Heart left ventricle (tissue), 16 donors: ENCODE data around the gene KCNK15. TPM values are rescaled to one million over a fixed set of nuclear protein-coding genes. Genes with fewer than 3 reads are reported as not detected.

Experiments
- ATAC-seq, 4 donors: fragments of 200-7000 bp; cut with Tn5 transposase; one replicate each; pipeline ENCODE4 v1.9.1; 2020 to 2022; ENCODE audit warnings: moderate library complexity in 4 of 4, mild to moderate bottlenecking in 3 of 4, moderate number of reproducible peaks in 1 of 4
- DNase-seq, 5 donors: peaks; one replicate each; pipeline ENCODE4 v3.0.0-alpha.2; 2020
- H3K27ac ChIP-seq, 12 donors: fragments of 200-600 bp; sonication (generic) in 4 of 12; one replicate each; pipeline versions ENCODE4 v1.5.0 to v1.8.0; 2016 to 2022; ENCODE audit warnings: mild to moderate bottlenecking in 2 of 12
- H3K27me3 ChIP-seq, 9 donors: fragments of 200-600 bp; sonication (generic) in 2 of 9; one replicate each; pipeline versions ENCODE4 v1.5.1 to v1.8.0; 2016 to 2022; ENCODE audit warnings: mild to moderate bottlenecking in 3 of 9
- H3K36me3 ChIP-seq, 9 donors: fragments of 200-600 bp; sonication (generic) in 2 of 9; one replicate each; pipeline versions ENCODE4 v1.5.0 to v1.8.0; 2018 to 2022; ENCODE audit warnings: mild to moderate bottlenecking in 2 of 9
- H3K4me1 ChIP-seq, 12 donors: fragments of 200-600 bp; sonication (generic) in 4 of 12; one replicate each; pipeline versions ENCODE4 v1.5.0 to v1.8.0; 2016 to 2022; ENCODE audit warnings: mild to moderate bottlenecking in 3 of 12
- H3K4me3 ChIP-seq, 12 donors: fragments of 200-600 bp; sonication (generic) in 4 of 12; one replicate each; pipeline versions ENCODE4 v1.5.0 to v1.8.0; 2017 to 2022; ENCODE audit warnings: mild to moderate bottlenecking in 9 of 12, moderate library complexity in 4 of 12
- H3K9me3 ChIP-seq, 12 donors: fragments of 200-600 bp; sonication (generic) in 4 of 12; one replicate each; pipeline versions ENCODE4 v1.5.0 to v1.8.0; 2016 to 2022; ENCODE audit warnings: mild to moderate bottlenecking in 1 of 12
- CTCF ChIP-seq, 12 donors: fragments of 200-600 bp; sonication (generic) in 4 of 12; IDR thresholded peaks; one replicate each; pipeline versions ENCODE4 v1.5.0 to v1.8.0; 2018 to 2022; ENCODE audit warnings: antibody characterized with exemption in 12 of 12, mild to moderate bottlenecking in 5 of 12
- POLR2A ChIP-seq, 2 donors: fragments of 450-650 bp; IDR thresholded peaks; one replicate each; pipeline ENCODE4 v1.6.1; 2017; ENCODE audit warnings: antibody characterized with exemption in 2 of 2, mild to moderate bottlenecking in 2 of 2, moderate library complexity in 2 of 2
- WGBS, 4 donors: extraction: QIAGEN DNeasy Blood & Tissue Kit in 2 of 4; methylation state at CpG; one replicate each; pipeline versions ENCODE4 v1.1.5 to v1.1.7; 2013 to 2018; 5-methylcytosine and 5-hydroxymethylcytosine counted together
- intact Hi-C, 10 donors: fragments of 100-400 bp; cut with DNase I; formaldehyde crosslinking; loops; one replicate each; pipeline versions ENCODE4 v1.11.1 to v1.14.2; 2022
- polyA plus RNA-seq, 2 donors: library from polyadenylated mRNA; stranded (reverse); fragments of 200-250 nt; gene quantifications; one replicate each; pipeline ENCODE4 v1.2.3, GENCODE V29; 2013
- total RNA-seq, 9 donors: library from RNA; depleted of rRNA in 2 of 9; stranded (reverse); fragments of >200 nt in 2 of 9; fragmentation: NEBNext Ultra II Directional in 3 of 9; extraction: Animal tissue kit (Norgen Biotek cat#: 25700) in 3 of 9; gene quantifications; one replicate each; pipeline versions ENCODE4 v1.1.0 to v1.2.4, GENCODE V29; 2016 to 2023
- donor health status: ischemic (EF 13 %, LVEDD 7.1; RV severe dilation, severe dysfunction).
- donor health status: healthy with polysubstance abuse.
- donor health status: DM: no; HTN: yes; CAD: no.
- donor health status: DM: no; HTN: no; CAD: no.
- donor health status: ischemic (EF 25% LVEDD 6.9; RV normal size, moderate dysfunction).
- donor health status: ischemic (EF 25% LVEDD 5.7; RV mildly dilated, moderate dysfunction).
- donor health status: healthy.
- donor health status: DM: yes; HTN: yes; CAD: no.
- donor health status: ischemic (EF 35%, LVEDD 5.7; RV mildly dilated, moderate dysfunction).
- donor health status: nonischemic (EF 11% LVEDD 7.7; RV severe dilation, severe dysfunction).
- donor health status: DM: yes; HTN: yes; CAD: no.
- donor health status: PGD.
- donor health status: ischemic (EF 29% LVEDD 5.4; RV normal size, mild dysfunction).
- donor health status: nonischemic (EF 23%, LVEDD 6.1; RV moderate dilation, normal function).

The KCNK15 gene
- total and polyA plus RNA-seq, 11 donors, result 0.12 to 2.2 (median 0.33) TPM

- Histone ChIP-seq H3K27ac (no peak overlapping the region), H3K4me1 (peaks cover 0 to 2% (median 0%) of the 10 kb centered on the region in 12 donors), H3K4me3 (no peak overlapping the region), H3K36me3 (no peaks in the 10 kb centered on the region), H3K9me3 (no peaks in the 10 kb centered on the region), H3K27me3 (peaks cover 0 to 12% (median 0%) of the 10 kb centered on the region in 9 donors)
- DNase-seq, result no peak
- intact Hi-C loops, result no loop called here
- no peak for ATAC-seq
- no peak for TF ChIP-seq POLR2A (IDR thresholded peaks at IDR 0.05)
- peak in 1 of 12 donors; percentile 11 for TF ChIP-seq CTCF (IDR thresholded peaks at IDR 0.05)
- 81 to 89% (median 83%) methylated on average over 8 of the region's 8 CpGs for WGBS, 4 donors
Measured at GRCh38 chr20:44800391-44801046, 54.9 kb downstream of the KCNK15 start.

Other genes starting within 250 kb of the KCNK15 start
- gene SERINC3, start 223.8 kb upstream of the KCNK15 start, total RNA-seq, result 100 to 1,000 TPM in 4 of 9 donors, 10 to 100 TPM in 5; 85.5 to 114 (median 97.7) TPM
- gene SERINC3, start 223.8 kb upstream of the KCNK15 start, polyA plus RNA-seq, result 10 to 100 TPM; 32.9 to 89.8 TPM
- 100 to 1,000 TPM; 156 to 286 (median 200) TPM for gene PKIG, start 163.3 kb upstream of the KCNK15 start, total RNA-seq
- 100 to 1,000 TPM; 155 to 213 TPM for gene PKIG, start 163.3 kb upstream of the KCNK15 start, polyA plus RNA-seq
- 10 to 100 TPM in 2 of 9 donors, 1 to 10 TPM in 7; 2.5 to 11.5 (median 6.0) TPM for gene ADA, start 94.2 kb upstream of the KCNK15 start, total RNA-seq
- gene ADA, start 94.2 kb upstream of the KCNK15 start, polyA plus RNA-seq, result 10 to 100 TPM in 1 of 2 donors, 1 to 10 TPM in 1; 6.4 to 10.9 TPM
- gene CCN5, start 30.5 kb upstream of the KCNK15 start, total RNA-seq, result 10 to 100 TPM in 8 of 9 donors, 1 to 10 TPM in 1; 7.3 to 62.3 (median 28.7) TPM
- gene CCN5, start 30.5 kb upstream of the KCNK15 start, polyA plus RNA-seq, result 10 to 100 TPM; 11.0 to 92.3 TPM
- gene RIMS4, start 64.7 kb downstream of the KCNK15 start, total RNA-seq, result under 1 TPM in 4 of 9 donors, not detected in 5; 0.10 to 0.59 (median 0.29) TPM
- under 1 TPM; 0.04 to 0.06 TPM for gene RIMS4, start 64.7 kb downstream of the KCNK15 start, polyA plus RNA-seq
- gene YWHAB, start 139.8 kb downstream of the KCNK15 start, total RNA-seq, result 100 to 1,000 TPM in 6 of 9 donors, 10 to 100 TPM in 3; 70.8 to 160 (median 120) TPM
- gene YWHAB, start 139.8 kb downstream of the KCNK15 start, polyA plus RNA-seq, result 100 to 1,000 TPM in 1 of 2 donors, 10 to 100 TPM in 1; 32.2 to 154 TPM
- 1 to 10 TPM in 8 of 9 donors, under 1 TPM in 1; 0.58 to 5.9 (median 2.3) TPM for gene PABPC1L, start 164.2 kb downstream of the KCNK15 start, total RNA-seq
- gene PABPC1L, start 164.2 kb downstream of the KCNK15 start, polyA plus RNA-seq, result 1 to 10 TPM; 2.8 to 3.1 TPM
- 10 to 100 TPM in 6 of 9 donors, 1 to 10 TPM in 3; 6.9 to 15.9 (median 12.7) TPM for gene TOMM34, start 214.5 kb downstream of the KCNK15 start, total RNA-seq
- gene TOMM34, start 214.5 kb downstream of the KCNK15 start, polyA plus RNA-seq, result 10 to 100 TPM in 1 of 2 donors, 1 to 10 TPM in 1; 5.4 to 27.4 TPM
- 10 to 100 TPM in 2 of 9 donors, 1 to 10 TPM in 7; 8.1 to 25.3 (median 9.5) TPM for gene STK4, start 220.6 kb downstream of the KCNK15 start, total RNA-seq
- gene STK4, start 220.6 kb downstream of the KCNK15 start, polyA plus RNA-seq, result 1 to 10 TPM; 3.2 to 7.9 TPM